MM.1S (cell line): ENCODE results near the gene MBD5.

Experiments
- DNase-seq: peaks from one replicate; pipeline ENCODE4 v3.0.0-alpha.2; 2015
- H2AFZ ChIP-seq: fragments of 300-600 bp; sonication (generic); 2 replicates; pipeline ENCODE4 v1.6.0; 2016; ENCODE audit warnings: antibody characterized with exemption, low read length
- H3F3A ChIP-seq: fragments of 300-600 bp; sonication (generic); 2 replicates; pipeline ENCODE4 v1.6.1; 2016; ENCODE audit warnings: mild to moderate bottlenecking, antibody characterized with exemption, low read length, moderate library complexity, mixed read lengths; ENCODE audit not compliant: insufficient read depth
- H3K27ac ChIP-seq: fragments of 300-600 bp; sonication (generic); 2 replicates; pipeline ENCODE4 v1.5.1; 2016; ENCODE audit warnings: mild to moderate bottlenecking, low read length
- H3K27me3 ChIP-seq: fragments of 300-600 bp; sonication (generic); replicated peaks from 2 replicates; pipeline ENCODE4 v1.6.0; 2016; ENCODE audit warnings: low read length; ENCODE audit not compliant: insufficient read depth
- H3K36me3 ChIP-seq: fragments of 300-600 bp; sonication (generic); replicated peaks from 2 replicates; pipeline ENCODE4 v1.6.1; 2016; ENCODE audit warnings: mild to moderate bottlenecking, low read length, mixed read lengths; ENCODE audit not compliant: insufficient read depth
- H3K4me1 ChIP-seq: fragments of 300-600 bp; sonication (generic); 2 replicates; pipeline ENCODE4 v1.6.1; 2016; ENCODE audit warnings: low read length, mixed read lengths
- H3K4me2 ChIP-seq: fragments of 300-600 bp; sonication (generic); 2 replicates; pipeline ENCODE4 v1.6.0; 2016; ENCODE audit warnings: low read depth, low read length
- H3K4me3 ChIP-seq: fragments of 300-600 bp; sonication (generic); 2 replicates; pipeline ENCODE4 v1.5.1; 2016; ENCODE audit warnings: low read length, mixed read lengths
- H3K79me2 ChIP-seq: fragments of 300-600 bp; sonication (generic); 2 replicates; pipeline ENCODE4 v1.6.1; 2016; ENCODE audit warnings: mixed run types, low read length, mixed read lengths
- H3K9ac ChIP-seq: fragments of 300-600 bp; sonication (generic); 2 replicates; pipeline ENCODE4 v1.6.1; 2016; ENCODE audit warnings: low read length, mixed read lengths
- H3K9me2 ChIP-seq: fragments of 300-600 bp; sonication (generic); replicated peaks from 2 replicates; pipeline ENCODE4 v1.6.1; 2016; ENCODE audit warnings: mild to moderate bottlenecking, low read length, mixed read lengths; ENCODE audit not compliant: insufficient read depth
- H3K9me3 ChIP-seq: fragments of 300-600 bp; sonication (generic); replicated peaks from 2 replicates; pipeline ENCODE4 v1.6.1; 2016; ENCODE audit warnings: mild to moderate bottlenecking, low read length, mixed read lengths; ENCODE audit not compliant: insufficient read depth
- H4K20me1 ChIP-seq: fragments of 300-600 bp; sonication (generic); 2 replicates; pipeline ENCODE4 v1.6.1; 2016; ENCODE audit warnings: mild to moderate bottlenecking, low read length, moderate library complexity, mixed read lengths; ENCODE audit not compliant: insufficient read depth
- CTCF ChIP-seq: fragments of 300-600 bp; sonication (generic); IDR thresholded peaks from 2 replicates; pipeline ENCODE4 v1.5.1; 2016; ENCODE audit warnings: antibody characterized with exemption, low read length, mixed read lengths
- EZH2 ChIP-seq: fragments of 300-600 bp; sonication (generic); optimal IDR thresholded peaks from 2 replicates; pipeline ENCODE3; 2017; ENCODE audit warnings: low read depth, mild to moderate bottlenecking, antibody characterized with exemption, low read length, mixed read lengths
- EZH2phosphoT487 ChIP-seq: fragments of 300-600 bp; sonication (generic); IDR thresholded peaks from 2 replicates; pipeline ENCODE4 v1.6.1; 2018; ENCODE audit warnings: antibody characterized with exemption, low read length

Gene MBD5

GRCh38 chr2:148495586-148495985, 474.7 kb downstream of the MBD5 start:
- Histone ChIP-seq H3K36me3 (no peaks in the 10 kb centered on the region), H3K4me2 (no peak overlapping the region), H3K4me3 (no peak overlapping the region), H3K9ac (no peak overlapping the region), H3K9me3 (no peaks in the 10 kb centered on the region), H3K9me2 (no peaks in the 10 kb centered on the region), H3K4me1 (no peaks in the 10 kb centered on the region), H2AFZ (no peak overlapping the region), H3F3A (no peaks in the 10 kb centered on the region), H3K27me3 (no peaks in the 10 kb centered on the region), H4K20me1 (no peaks in the 10 kb centered on the region), H3K79me2 (no peaks in the 10 kb centered on the region), H3K27ac (no peak overlapping the region)
- no peak for DNase-seq
- TF ChIP-seq EZH2phosphoT487: no peak
- no peak for TF ChIP-seq EZH2
- no peak for TF ChIP-seq CTCF

DNA sequence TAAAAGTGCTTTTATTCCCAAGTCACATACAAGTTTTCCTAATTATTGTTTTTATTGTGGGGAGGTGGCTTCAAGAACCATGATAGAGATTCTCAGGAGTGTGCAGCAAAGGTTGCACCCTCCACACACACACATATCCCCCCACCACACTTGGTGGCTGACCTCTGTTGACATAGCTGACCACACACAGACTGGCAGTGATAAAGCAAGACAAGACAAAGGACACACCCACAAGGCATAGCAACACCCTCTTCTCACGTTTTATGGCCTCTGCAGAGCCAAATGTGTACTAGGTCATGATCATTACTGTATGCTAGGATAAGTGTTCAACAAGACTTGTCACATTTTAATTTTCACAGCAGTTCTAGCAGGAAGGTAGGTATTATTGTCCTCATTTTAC, 480.7 kb downstream of the MBD5 start:
- H3K4me3 ChIP-seq: no peak overlapping the region
- no peak overlapping the region for H2AFZ ChIP-seq
- H3K27ac ChIP-seq: no peak overlapping the region
- H3K27me3 ChIP-seq: no peaks in the 10 kb centered on the region
- no peaks in the 10 kb centered on the region for H3K9me3 ChIP-seq
- no peak for DNase-seq
- no peaks in the 10 kb centered on the region for H4K20me1 ChIP-seq
- no peak overlapping the region for H3K9ac ChIP-seq
- TF ChIP-seq CTCF: no peak
- no peak for TF ChIP-seq EZH2phosphoT487
- H3K36me3 ChIP-seq: no peaks in the 10 kb centered on the region
- no peak overlapping the region for H3K4me2 ChIP-seq
- no peaks in the 10 kb centered on the region for H3K9me2 ChIP-seq
- H3K79me2 ChIP-seq: no peaks in the 10 kb centered on the region
- no peaks in the 10 kb centered on the region for H3K4me1 ChIP-seq
- no peaks in the 10 kb centered on the region for H3F3A ChIP-seq

DNA sequence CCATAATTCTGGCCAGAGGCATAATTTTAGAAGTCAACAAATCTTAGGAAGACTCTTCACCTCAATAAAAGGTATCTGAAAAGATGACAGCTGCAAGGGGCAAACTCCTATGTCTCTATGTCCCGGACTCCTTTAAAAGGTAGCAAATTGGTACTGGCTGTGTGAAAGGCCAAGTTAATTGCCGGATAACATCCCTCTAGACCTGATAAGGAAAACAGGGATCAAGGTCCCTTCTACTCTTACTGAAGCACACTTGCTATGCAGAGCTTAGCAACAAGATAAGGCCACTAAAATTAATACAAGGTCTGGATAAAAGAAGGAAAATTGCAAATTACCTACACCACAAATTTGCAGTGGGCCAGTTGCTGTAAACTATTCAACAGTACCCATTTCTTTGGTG, 482.6 kb downstream of the MBD5 start:
- H3K4me1 ChIP-seq: no peaks in the 10 kb centered on the region
- no peak overlapping the region for H3K27ac ChIP-seq
- H3K79me2 ChIP-seq: no peaks in the 10 kb centered on the region
- no peaks in the 10 kb centered on the region for H3K9me3 ChIP-seq
- no peaks in the 10 kb centered on the region for H3K27me3 ChIP-seq
- H3K4me2 ChIP-seq: no peak overlapping the region
- no peaks in the 10 kb centered on the region for H3K9me2 ChIP-seq
- no peak for TF ChIP-seq CTCF
- TF ChIP-seq EZH2: no peak
- TF ChIP-seq EZH2phosphoT487: no peak
- H3K36me3 ChIP-seq: no peaks in the 10 kb centered on the region
- no peak overlapping the region for H3K9ac ChIP-seq
- H3F3A ChIP-seq: no peaks in the 10 kb centered on the region
- H3K4me3 ChIP-seq: no peak overlapping the region
- no peaks in the 10 kb centered on the region for H4K20me1 ChIP-seq
- no peak for DNase-seq
- no peak overlapping the region for H2AFZ ChIP-seq

DNA sequence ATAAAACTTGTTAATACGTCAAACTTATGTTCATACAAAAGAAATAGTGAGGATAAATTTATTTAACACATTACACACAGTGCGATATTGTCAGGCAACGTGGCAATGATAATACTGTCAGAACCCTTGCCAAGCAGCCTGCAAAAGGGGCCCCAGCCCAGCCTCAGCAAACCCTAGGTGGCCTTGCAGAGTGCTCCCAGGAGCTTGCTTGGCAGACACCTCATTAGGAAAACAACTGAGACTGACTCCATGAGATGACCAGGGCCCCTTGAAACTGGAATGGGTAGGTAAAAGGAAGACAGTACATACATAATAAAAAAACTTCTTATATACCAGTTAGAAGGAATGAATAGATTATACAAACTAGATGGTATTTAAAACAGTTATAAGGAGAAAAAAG, 487.1 kb downstream of the MBD5 start:
- Histone ChIP-seq H3K4me2 (no peak overlapping the region), H3K9ac (no peak overlapping the region), H3K4me1 (peaks cover 20% of the 10 kb centered on the region), H2AFZ (no peak overlapping the region), H3K79me2 (no peaks in the 10 kb centered on the region), H3K27ac (no peak overlapping the region), H3K36me3 (no peaks in the 10 kb centered on the region), H3F3A (0 out of 2 replicates have a peak, but pooled peaks cover 5% of the 10 kb centered on the region), H3K9me3 (no peaks in the 10 kb centered on the region), H4K20me1 (no peaks in the 10 kb centered on the region), H3K27me3 (no peaks in the 10 kb centered on the region), H3K9me2 (no peaks in the 10 kb centered on the region), H3K4me3 (no peak overlapping the region)
- no peak for DNase-seq
- TF ChIP-seq EZH2phosphoT487 (no peak), CTCF (no peak), EZH2 (no peak)
